AG09309 (cell line): ENCODE data around the gene SLC24A3.
"Not testable (repeated sequence)": the region's sequence is repeated elsewhere in the genome, so short reads cannot be mapped to it uniquely, and the experiment has no call there.

Experiments used
- DNase-seq: peaks from one replicate; pipeline ENCODE4 v3.0.0-alpha.2; 2010; ENCODE audit warnings: low read depth
- H3K4me3 ChIP-seq: 2 replicates; pipeline ENCODE4 v1.5.1; 2011; ENCODE audit warnings: mild to moderate bottlenecking, low read depth, low read length, moderate library complexity; ENCODE audit not compliant: control insufficient read depth
- CTCF ChIP-seq: IDR thresholded peaks from 2 replicates; pipeline ENCODE4 v1.5.1; 2011; ENCODE audit warnings: mild to moderate bottlenecking, low read depth, low read length, inconsistent platforms; ENCODE audit not compliant: insufficient read depth, control insufficient read depth; ENCODE audit errors: missing control alignments

SLC24A3 gene

GRCh38 chr20:19671374-19671773, 458.9 kb downstream of the SLC24A3 start:
- no peak overlapping the region for H3K4me3 ChIP-seq
- no peak for DNase-seq
- TF ChIP-seq CTCF: no peak

- no peak for TF ChIP-seq CTCF
- no peak for DNase-seq
- no peak overlapping the region for H3K4me3 ChIP-seq
Measured at GRCh38 chr20:19672498-19672897, 460.1 kb downstream of the SLC24A3 start.

- no peak for TF ChIP-seq CTCF
- H3K4me3 ChIP-seq: no peak overlapping the region
- no peak for DNase-seq
Measured at GRCh38 chr20:19673575-19673974, 461.1 kb downstream of the SLC24A3 start.

- TF ChIP-seq CTCF: no peak
- no peak overlapping the region for H3K4me3 ChIP-seq
- no peak for DNase-seq
Measured at GRCh38 chr20:19676202-19676601, 463.8 kb downstream of the SLC24A3 start.

- DNase-seq: no peak
- no peak for TF ChIP-seq CTCF
Measured at GRCh38 chr20:19677336-19677735, 464.9 kb downstream of the SLC24A3 start.

GRCh38 chr20:19678591-19678990, 466.1 kb downstream of the SLC24A3 start:
- not testable (repeated sequence) for DNase-seq, H3K4me3 ChIP-seq

More at GRCh38 chr20:19677336-19677735, 464.9 kb downstream of the SLC24A3 start:
- no peak overlapping the region for H3K4me3 ChIP-seq

GRCh38 chr20:19679900-19680495, 467.6 kb downstream of the SLC24A3 start:
- DNase-seq: no peak
- TF ChIP-seq CTCF: no peak
- no peak overlapping the region for H3K4me3 ChIP-seq
